Mononuclear cell (primary cell): ENCODE results near the gene ANXA5. TPM values are rescaled to one million over a fixed set of nuclear protein-coding genes. Genes with fewer than 3 reads are reported as not detected.
"Not testable (repeated sequence)": the region's sequence is repeated elsewhere in the genome, so short reads cannot be mapped to it uniquely, and the experiment has no call there.

ENCODE experiments used
- H3K27me3 ChIP-seq: 2 replicates; pipeline ENCODE4 v1.6.0; 2011; ENCODE audit warnings: low read length, control low read depth; ENCODE audit not compliant: insufficient read depth
- H3K4me1 ChIP-seq: 2 replicates; pipeline ENCODE4 v1.5.1; 2011; ENCODE audit warnings: mild to moderate bottlenecking, low read length, control low read depth; ENCODE audit not compliant: insufficient read depth
- H3K4me3 ChIP-seq: 2 replicates; pipeline ENCODE4 v1.5.1; 2011; ENCODE audit warnings: mild to moderate bottlenecking, low read length, moderate library complexity
- H3K9me3 ChIP-seq: 2 replicates; pipeline ENCODE4 v1.5.1; 2011; ENCODE audit warnings: low read depth, mild to moderate bottlenecking, control low read depth, low read length
- total RNA-seq: library from RNA; depleted of rRNA; stranded (reverse); fragments of >200 nt; gene quantifications from one replicate; pipeline ENCODE4 v1.2.3, GENCODE V29; 2012

ANXA5 gene
- total RNA-seq, 1 donor, result 248 TPM

DNA sequence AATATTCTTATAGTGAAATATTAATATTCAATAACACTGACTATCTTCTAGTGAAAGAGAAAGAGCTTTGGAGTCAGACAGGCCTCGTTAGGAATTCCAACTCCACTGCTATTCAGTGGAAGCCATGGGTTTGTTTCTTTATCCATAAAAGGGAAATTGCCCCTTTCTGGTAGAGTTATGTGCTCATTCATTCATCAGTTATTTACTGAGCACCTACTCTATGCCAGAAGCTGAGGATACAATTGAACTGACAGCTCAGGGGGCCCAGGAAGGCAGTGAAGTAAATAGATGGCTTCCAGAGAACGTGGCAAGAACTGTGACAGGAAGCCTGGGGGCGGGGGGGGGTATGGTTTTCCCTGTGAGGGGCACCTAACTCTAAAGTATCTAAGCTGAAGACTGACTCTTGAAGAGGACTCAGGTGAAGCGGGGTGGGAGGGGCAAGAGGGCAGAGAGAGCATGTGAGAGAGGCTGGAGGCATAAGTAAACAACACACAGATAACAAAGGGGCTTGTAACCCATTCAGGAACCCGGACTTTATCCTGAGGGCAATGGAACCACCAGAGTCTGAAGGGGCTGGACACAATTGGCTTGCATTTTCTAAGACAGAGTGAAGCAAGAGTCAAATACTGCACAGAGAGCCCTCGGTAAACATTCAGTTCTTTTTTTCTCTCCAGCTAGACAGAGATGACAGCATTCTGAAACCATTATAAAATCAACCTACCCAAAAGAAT is 20.3 kb downstream of the ANXA5 start:
- Histone ChIP-seq H3K27me3 (no peaks in the 10 kb centered on the region), H3K4me3 (no peak overlapping the region), H3K9me3 (no peaks in the 10 kb centered on the region), H3K4me1 (no peaks in the 10 kb centered on the region)

- Histone ChIP-seq H3K27me3 (no peaks in the 10 kb centered on the region), H3K9me3 (no peaks in the 10 kb centered on the region), H3K4me3 (no peak overlapping the region), H3K4me1 (no peaks in the 10 kb centered on the region)
These were observed 21.1 kb downstream of the ANXA5 start for GRCh38 chr4:121675715-121676114.

GRCh38 chr4:121674696-121675095 is 22.1 kb downstream of the ANXA5 start:
- no peaks in the 10 kb centered on the region for H3K9me3 ChIP-seq
- no peak overlapping the region for H3K4me3 ChIP-seq
- no peaks in the 10 kb centered on the region for H3K27me3 ChIP-seq
- H3K4me1 ChIP-seq, result no peaks in the 10 kb centered on the region

- Histone ChIP-seq H3K4me3 (no peak overlapping the region), H3K27me3 (no peaks in the 10 kb centered on the region), H3K9me3 (no peaks in the 10 kb centered on the region), H3K4me1 (no peaks in the 10 kb centered on the region)
These were observed 22.6 kb downstream of the ANXA5 start for GRCh38 chr4:121674191-121674590.

DNA sequence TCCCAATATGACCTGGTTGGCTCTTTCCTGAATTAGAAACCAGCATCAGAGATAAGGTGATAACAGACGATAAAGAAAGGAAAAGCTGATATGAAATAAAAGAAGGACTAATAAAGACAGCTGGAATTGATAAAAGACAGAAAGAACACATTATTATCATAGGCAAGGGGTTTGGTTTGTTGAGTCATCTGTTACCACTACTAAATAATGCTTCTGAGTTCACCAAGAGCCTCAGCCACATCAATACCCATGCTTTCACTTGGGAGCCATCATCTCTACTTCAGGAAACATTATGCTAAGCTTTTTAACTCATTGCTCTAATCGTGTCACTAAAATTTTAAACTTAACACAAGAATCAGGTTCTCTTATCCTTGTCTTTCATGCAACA is 27.6 kb downstream of the ANXA5 start:
- no peak overlapping the region for H3K4me3 ChIP-seq
- H3K9me3 ChIP-seq, result no peaks in the 10 kb centered on the region
- no peaks in the 10 kb centered on the region for H3K4me1 ChIP-seq
- H3K27me3 ChIP-seq, result no peaks in the 10 kb centered on the region

DNA sequence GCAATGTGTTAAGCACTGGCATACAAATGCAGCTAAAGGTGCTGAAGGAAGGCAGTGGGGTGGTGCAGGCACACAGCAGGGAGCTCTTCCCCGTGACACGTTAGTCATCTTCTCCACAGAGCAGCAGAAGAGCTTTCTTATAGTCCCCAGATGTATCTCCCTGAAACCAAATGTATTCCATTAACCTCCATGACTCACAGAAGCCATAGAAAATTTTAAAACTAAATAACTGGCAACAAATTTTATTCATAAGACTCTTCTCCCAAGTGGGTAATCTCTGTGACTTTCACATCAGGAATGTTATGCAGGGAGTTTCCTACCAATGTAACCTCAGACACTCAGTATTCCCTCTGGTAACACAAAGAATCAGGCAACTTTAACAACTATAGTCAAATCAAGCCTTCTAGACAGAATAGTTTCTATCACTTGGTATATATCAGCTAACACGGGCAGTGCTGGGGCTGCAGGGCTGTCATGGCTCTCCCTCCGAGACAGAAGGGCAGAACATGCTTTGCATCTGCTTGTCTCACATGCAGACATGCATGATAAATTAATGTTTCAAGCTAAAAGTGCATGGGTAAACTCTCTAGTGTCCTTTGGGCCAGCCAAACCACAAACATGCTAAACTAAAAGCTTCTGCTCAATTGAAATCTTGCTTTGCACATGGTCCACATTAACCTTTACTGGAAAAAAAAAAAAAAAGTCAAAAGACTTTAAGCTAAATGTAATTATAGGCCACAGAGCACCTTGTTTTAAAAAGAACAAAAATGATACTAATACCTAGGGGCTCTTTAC is 28.2 kb downstream of the ANXA5 start:
- Histone ChIP-seq H3K27me3 (no peaks in the 10 kb centered on the region), H3K9me3 (no peaks in the 10 kb centered on the region), H3K4me3 (no peak overlapping the region), H3K4me1 (no peaks in the 10 kb centered on the region)

GRCh38 chr4:121666091-121666679 is 30.6 kb downstream of the ANXA5 start:
- H3K27me3 ChIP-seq, result no peaks in the 10 kb centered on the region
- H3K4me1 ChIP-seq, result no peaks in the 10 kb centered on the region
- H3K9me3 ChIP-seq, result no peaks in the 10 kb centered on the region
- H3K4me3 ChIP-seq, result no peak overlapping the region

DNA sequence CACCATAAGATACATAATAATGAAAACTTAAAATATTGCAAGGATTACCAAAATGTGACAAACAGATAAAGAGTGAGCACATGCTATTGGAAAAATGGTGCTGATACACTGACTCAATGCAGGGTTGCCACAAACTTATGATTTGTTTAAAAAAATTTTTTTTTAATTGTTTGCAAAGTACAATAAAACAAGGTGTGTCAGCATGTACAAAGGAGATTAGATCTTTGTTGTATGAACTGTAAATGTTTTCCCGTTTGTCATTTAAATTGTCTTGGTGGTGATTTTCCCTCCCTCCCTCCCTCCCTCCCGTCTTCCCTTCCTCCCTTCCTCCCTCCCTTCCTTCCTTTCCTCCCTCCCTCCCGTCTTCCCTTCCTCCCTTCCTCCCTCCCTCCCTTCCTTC is 31.4 kb downstream of the ANXA5 start:
- Histone ChIP-seq H3K4me3 (no peak overlapping the region), H3K27me3 (no peaks in the 10 kb centered on the region), H3K4me1 (no peaks in the 10 kb centered on the region), H3K9me3 (no peaks in the 10 kb centered on the region)

- Histone ChIP-seq H3K9me3 (no peaks in the 10 kb centered on the region), H3K27me3 (no peaks in the 10 kb centered on the region), H3K4me3 (no peak overlapping the region), H3K4me1 (no peaks in the 10 kb centered on the region)
These were observed 34.6 kb downstream of the ANXA5 start for GRCh38 chr4:121662225-121662624.

DNA sequence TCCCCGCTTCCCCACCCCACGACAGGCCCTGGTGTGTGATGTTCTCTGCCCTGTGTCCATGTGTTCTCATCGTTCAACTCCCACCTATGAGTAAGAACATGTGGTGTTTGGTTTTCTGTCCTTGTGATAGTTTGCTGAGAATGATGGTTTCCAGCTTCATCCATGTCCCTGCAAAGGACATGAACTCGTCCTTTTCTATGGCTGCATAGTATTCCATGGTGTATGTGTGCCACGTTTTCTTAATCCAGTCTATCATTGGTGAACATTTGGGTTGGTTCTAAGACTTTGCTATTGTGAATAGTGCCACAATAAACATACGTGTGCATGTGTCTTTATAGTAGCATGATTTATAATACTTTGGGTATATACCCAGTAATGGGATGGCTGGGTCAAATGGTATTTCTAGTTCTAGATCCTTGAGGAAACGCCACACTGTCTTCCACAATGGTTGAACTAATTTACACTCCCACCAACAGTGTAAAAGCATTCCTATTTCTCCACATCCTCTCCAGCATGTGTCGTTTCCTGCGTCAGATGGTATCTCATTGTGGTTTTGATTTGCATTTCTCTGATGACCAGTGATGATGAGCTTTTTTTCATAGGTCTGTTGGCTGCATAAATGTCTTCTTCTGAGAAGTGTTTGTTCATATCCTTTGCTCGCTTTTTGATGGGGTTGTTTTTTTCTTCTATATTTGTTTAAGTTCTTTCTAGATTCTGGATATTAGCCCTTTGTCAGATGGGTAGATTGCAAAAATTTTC is 36.4 kb downstream of the ANXA5 start:
- not testable (repeated sequence) for H3K4me1 ChIP-seq, H3K4me3 ChIP-seq, H3K9me3 ChIP-seq, H3K27me3 ChIP-seq

DNA sequence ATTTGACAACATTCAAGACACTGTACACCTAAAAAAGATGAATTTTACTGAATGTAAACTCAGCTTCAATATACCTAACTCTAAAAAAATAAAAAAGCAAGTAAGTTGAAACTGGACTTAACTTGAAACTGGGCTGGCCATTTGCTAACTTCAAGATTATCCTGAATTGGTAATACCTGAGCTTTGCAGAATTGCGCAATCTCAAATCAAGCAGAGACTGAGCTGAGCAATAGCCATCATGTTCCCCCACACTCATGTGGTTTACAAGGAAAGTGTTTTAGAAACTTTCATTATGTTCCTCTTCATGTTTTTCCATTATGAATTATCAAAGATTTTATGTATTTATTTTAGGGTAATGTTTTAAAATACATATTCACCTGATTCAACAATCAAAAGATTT is 38.7 kb downstream of the ANXA5 start:
- Histone ChIP-seq H3K4me3 (no peak overlapping the region), H3K4me1 (no peaks in the 10 kb centered on the region), H3K9me3 (no peaks in the 10 kb centered on the region), H3K27me3 (no peaks in the 10 kb centered on the region)

DNA sequence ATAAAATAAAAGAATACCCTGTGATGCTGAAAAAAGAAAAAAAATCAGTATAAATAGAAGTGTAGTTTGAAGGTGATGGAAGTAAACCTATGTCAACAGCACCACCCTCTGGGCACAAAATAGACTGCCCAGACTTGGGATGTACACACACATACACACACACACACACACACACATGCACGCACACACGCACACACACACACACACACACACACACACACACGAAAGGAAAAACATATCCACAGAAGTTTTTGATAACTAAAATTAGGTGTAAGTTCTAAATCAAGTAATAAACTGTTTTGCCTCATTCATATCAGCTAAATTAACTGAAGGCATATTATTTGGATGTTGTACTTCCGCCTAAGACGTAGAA is 40.5 kb downstream of the ANXA5 start:
- Histone ChIP-seq H3K4me1 (no peaks in the 10 kb centered on the region), H3K27me3 (no peaks in the 10 kb centered on the region), H3K9me3 (no peaks in the 10 kb centered on the region), H3K4me3 (no peak overlapping the region)

- H3K4me1 ChIP-seq, result no peaks in the 10 kb centered on the region
- H3K9me3 ChIP-seq, result no peaks in the 10 kb centered on the region
- H3K4me3 ChIP-seq, result no peak overlapping the region
- no peaks in the 10 kb centered on the region for H3K27me3 ChIP-seq
These were observed 41.2 kb downstream of the ANXA5 start for GRCh38 chr4:121655320-121656268.

DNA sequence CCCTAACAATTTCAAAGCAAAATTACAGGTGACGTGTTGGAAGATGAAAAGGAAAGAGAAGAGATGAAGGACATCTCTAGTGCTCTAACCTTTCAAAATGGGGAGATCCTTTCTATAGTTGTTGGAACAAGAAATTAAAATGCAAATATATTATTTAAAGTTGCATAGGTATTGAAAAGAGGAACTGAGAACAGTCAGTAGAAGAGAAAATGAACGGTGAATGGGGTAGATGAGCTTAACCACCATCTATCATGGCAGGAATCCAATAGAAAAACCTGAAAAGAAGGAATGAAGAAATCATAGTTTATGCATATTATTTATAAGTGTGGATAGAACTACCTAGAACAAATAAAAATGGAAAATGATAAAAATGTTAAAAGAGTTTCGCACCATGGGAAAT is 42.0 kb downstream of the ANXA5 start:
- H3K4me3 ChIP-seq, result no peak overlapping the region

More for the DNA sequence above, 42.0 kb downstream of the ANXA5 start:
- no peaks in the 10 kb centered on the region for H3K9me3 ChIP-seq
- no peaks in the 10 kb centered on the region for H3K27me3 ChIP-seq
- H3K4me1 ChIP-seq, result no peaks in the 10 kb centered on the region
